Activated gamma-delta T cell treated with anti-CD3 and anti-CD28 coated beads, Interleukin-2, amount 50 U/mL, for 16 hours (primary cell): ENCODE results near the gene DIRAS1.
"Not testable (repeated sequence)": the region's sequence is repeated elsewhere in the genome, so short reads cannot be mapped to it uniquely, and the experiment has no call there.

Experiments
- DNase-seq: peaks from one replicate; pipeline ENCODE4 v3.0.0-alpha.2; 2020; ENCODE audit warnings: low read depth

The DIRAS1 gene

DNA sequence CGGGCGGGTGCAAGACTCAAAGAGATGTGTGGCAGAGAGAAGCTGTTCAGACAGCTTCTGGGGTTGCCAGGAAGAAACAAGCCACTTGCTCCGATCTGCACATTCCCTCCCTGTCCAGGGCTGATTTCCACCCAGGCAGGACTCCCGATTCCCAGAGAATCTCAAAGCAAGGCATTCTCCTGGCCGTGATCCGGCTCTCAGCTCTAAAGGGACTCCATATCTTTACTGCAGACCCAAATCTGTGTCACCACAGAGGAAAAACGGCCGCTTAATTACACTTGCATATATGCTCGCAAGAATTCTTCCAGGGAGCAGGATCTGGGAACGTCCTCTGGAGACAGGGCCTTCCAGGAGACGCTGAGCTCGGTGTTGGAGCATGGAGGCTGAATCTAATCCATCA lies 44.3 kb downstream of the DIRAS1 start:
- DNase-seq, result no peak

DNA sequence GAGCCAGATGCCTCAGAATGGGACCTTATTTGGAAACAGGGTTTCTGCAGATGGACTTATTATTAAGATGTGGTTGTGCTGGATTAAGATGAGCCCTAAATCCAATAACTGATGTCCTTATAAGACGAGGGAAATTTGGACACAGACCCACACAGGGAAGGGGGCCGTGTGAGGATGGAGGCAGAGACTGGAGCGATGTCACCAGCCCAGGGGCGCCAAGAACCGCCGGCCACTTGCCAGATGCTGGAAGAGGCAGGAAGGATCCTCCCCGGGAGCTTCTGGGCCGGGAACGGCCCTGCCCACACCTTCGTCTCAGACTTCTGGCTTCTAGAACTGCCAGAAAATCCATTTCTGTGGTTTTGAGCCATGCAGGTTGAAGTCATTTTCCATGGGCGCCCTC lies 45.3 kb downstream of the DIRAS1 start:
- no peak for DNase-seq

DNA sequence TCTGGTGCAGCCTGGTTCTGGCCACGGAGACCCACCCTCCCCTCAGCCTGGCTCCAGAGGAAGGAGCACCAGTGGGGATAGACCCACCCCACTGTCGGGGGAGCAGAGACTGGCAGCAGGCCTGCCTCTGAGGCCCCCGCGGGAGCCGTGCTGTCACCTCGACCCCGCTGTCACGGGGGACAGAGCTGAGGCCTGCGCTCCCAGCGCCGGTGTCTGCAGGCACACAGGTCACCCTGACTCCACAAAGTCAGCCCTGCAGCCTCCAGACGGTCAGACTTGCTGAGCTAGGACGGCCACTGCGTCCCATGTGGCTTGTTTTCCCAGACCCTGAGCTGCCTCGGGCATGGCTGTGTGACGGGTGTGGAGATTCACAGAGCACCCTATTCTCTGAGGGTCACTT lies 51.0 kb downstream of the DIRAS1 start:
- no peak for DNase-seq

DNA sequence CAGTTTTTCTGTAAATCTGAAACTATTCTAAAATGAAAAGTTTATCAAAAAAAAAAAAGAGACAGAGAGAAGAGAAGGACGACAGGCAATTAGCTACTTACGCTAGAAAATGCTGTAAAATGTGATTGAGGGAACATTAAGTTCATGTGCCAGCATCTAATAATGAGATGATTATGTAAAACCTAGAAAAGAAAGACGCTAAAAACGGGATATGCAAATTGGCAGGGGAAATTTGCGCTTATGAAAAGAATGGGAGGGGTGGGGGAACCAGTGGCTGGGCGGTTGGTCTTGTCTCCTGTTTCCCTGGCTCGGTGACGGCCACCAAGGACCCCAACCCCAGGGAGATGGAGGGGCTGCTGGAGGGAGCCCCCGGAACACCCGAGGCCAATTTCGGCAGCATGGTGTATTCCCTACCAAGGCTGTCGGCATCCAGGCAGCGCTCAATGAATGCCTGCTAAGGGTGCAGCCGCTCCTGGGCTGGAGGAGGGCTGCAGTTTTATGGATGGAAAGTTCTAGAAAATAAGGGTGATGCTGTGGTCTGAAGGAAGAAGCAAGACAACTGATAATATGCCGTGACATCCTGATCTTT lies 52.9 kb downstream of the DIRAS1 start:
- DNase-seq, result no peak

DNA sequence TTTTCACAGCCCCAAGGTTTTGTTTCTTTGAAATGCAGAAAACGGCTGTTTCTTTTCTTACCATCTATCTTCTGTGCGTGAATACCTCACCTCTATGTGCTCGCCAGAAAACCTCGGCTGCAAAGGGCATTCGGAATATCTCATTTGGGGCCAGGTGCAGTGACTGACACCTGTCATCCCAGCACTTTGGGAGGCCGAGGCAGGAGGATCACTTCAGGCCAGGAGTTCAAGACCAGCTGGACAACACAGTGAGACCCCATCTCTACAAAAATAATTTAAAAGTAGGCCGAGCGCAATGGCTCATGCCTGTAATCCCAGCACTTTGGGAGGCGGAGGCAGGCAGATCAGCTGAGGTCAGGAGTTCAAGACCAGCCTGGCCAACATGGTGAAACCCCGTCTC lies 53.8 kb downstream of the DIRAS1 start:
- DNase-seq, result not testable (repeated sequence)

DNA sequence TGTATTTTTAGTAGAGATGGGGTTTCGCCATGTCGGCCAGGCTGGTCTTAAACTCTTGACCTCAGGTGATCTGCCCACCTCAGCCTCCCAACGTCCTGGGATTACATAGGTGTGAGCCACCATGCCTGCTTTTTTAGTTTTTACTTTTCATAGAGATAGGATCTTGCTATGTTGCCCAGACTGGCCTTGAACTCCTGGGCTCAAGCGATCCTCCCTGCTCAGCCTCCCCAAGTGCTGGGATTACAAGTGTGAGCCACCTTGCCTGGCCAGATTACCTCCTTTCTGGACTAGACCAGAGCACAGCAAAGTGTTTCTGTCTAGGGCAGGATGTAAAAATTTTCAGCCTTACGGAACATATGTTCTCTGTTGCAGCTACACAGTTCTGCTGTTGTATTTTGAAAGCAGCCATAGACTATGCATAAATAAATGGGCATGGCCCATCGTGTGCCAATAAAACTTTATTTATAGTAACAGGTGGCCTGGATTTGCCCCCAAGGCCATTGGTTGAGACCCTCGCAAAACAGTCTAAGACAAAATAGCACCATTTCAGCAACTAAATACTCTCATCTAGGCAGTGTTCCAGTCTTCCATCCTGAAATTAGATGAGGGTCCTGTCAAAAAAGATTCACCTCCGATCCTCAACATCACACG lies 54.7 kb downstream of the DIRAS1 start:
- no peak for DNase-seq

DNA sequence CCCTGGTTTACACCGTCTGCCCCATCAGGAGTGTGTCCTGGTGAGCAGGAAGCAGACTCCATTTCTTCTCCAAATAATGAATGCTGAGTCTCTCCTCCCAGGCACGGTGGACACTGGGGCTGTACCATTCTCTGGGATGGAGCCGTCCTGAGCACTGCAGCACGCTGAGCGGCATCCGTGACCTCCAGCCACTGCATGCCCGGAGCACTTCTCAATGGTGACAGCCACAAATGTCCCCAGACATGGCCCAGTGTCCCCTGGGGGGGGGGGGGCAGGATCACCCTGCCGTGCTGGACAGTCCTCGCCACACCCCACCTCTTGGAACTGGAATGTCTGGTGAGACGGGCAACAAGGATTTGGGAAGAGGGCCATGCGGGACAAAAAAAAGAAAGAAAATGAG lies 56.1 kb downstream of the DIRAS1 start:
- DNase-seq, result no peak
